Measurements from ENCODE around the gene ICOS.

DNA sequence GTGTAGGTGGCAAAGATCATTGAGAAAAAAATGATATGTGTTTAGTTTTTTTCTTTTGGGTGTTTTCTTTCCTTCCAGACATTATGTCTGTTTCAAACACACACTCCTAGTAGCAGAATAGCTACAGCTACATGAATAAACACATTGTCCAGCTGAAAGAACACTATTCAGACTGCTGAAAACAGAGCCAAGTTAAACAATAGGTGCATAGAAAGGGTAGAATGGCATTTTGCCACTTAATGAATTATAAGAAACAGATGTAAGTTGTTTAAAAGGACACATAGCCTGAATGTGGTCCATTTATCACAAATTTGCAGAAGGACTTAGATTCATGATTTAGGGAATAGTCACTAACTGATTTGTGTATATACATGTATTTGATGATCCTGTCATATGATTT lies 48.9 kb upstream of the ICOS start:
- TF ChIP-seq, protein P1, sequence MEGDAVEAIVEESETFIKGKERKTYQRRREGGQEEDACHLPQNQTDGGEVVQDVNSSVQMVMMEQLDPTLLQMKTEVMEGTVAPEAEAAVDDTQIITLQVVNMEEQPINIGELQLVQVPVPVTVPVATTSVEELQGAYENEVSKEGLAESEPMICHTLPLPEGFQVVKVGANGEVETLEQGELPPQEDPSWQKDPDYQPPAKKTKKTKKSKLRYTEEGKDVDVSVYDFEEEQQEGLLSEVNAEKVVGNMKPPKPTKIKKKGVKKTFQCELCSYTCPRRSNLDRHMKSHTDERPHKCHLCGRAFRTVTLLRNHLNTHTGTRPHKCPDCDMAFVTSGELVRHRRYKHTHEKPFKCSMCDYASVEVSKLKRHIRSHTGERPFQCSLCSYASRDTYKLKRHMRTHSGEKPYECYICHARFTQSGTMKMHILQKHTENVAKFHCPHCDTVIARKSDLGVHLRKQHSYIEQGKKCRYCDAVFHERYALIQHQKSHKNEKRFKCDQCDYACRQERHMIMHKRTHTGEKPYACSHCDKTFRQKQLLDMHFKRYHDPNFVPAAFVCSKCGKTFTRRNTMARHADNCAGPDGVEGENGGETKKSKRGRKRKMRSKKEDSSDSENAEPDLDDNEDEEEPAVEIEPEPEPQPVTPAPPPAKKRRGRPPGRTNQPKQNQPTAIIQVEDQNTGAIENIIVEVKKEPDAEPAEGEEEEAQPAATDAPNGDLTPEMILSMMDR (IDR thresholded peaks at IDR 0.05): no peak
- TF ChIP-seq POLR2AphosphoS5 (IDR thresholded peaks at IDR 0.05; ENCODE audit: low read depth, low read length) (no peak), TCF7L2 (IDR thresholded peaks at IDR 0.05; ENCODE audit: low read depth, low read length) (no peak), SIN3A (IDR thresholded peaks at IDR 0.05; ENCODE audit: borderline replicate concordance, insufficient read depth, low read depth, low read length) (no peak)
- TF ChIP-seq, protein P2, sequence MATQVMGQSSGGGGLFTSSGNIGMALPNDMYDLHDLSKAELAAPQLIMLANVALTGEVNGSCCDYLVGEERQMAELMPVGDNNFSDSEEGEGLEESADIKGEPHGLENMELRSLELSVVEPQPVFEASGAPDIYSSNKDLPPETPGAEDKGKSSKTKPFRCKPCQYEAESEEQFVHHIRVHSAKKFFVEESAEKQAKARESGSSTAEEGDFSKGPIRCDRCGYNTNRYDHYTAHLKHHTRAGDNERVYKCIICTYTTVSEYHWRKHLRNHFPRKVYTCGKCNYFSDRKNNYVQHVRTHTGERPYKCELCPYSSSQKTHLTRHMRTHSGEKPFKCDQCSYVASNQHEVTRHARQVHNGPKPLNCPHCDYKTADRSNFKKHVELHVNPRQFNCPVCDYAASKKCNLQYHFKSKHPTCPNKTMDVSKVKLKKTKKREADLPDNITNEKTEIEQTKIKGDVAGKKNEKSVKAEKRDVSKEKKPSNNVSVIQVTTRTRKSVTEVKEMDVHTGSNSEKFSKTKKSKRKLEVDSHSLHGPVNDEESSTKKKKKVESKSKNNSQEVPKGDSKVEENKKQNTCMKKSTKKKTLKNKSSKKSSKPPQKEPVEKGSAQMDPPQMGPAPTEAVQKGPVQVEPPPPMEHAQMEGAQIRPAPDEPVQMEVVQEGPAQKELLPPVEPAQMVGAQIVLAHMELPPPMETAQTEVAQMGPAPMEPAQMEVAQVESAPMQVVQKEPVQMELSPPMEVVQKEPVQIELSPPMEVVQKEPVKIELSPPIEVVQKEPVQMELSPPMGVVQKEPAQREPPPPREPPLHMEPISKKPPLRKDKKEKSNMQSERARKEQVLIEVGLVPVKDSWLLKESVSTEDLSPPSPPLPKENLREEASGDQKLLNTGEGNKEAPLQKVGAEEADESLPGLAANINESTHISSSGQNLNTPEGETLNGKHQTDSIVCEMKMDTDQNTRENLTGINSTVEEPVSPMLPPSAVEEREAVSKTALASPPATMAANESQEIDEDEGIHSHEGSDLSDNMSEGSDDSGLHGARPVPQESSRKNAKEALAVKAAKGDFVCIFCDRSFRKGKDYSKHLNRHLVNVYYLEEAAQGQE (IDR thresholded peaks at IDR 0.05; ENCODE audit: insufficient read depth in 1 of 2, low read depth in 2 of 2, low read length in 1 of 2): no peak
